Pancreas (tissue), 10 donors: Measurements from ENCODE around the gene SKOR2. TPM values are rescaled to one million over a fixed set of nuclear protein-coding genes. Genes with fewer than 3 reads are reported as not detected.

Experiments used
- ATAC-seq, 4 donors: fragments of 200-7000 bp; cut with Tn5 transposase; one replicate each; pipeline versions ENCODE4 v1.8.0 to v1.9.1; 2020; ENCODE audit warnings: mild to moderate bottlenecking in 4 of 4, moderate library complexity in 4 of 4
- DNase-seq, 6 donors: peaks; one replicate each; pipeline ENCODE4 v3.0.0-alpha.2; 2020
- FAIRE-seq: peaks from 2 replicates; lab custom pipeline; 2012; peaks lifted over from hg19 to GRCh38; lab: Jason Lieb, UNC
- H3K27ac ChIP-seq, 4 donors: fragments of 200-600 bp; sonication (generic); 1 replicate in 3 of 4; 2 replicates in 1 of 4; pipeline versions ENCODE4 v1.5.0 to v1.8.0; 2020
- H3K27me3 ChIP-seq, 4 donors: fragments of 200-600 bp; one replicate each; pipeline ENCODE4 v1.8.0; 2021
- H3K36me3 ChIP-seq, 3 donors: fragments of 200-600 bp; sonication (generic) in 1 of 3; one replicate each; pipeline versions ENCODE4 v1.5.0 to v1.8.0; 2020 to 2021
- H3K4me1 ChIP-seq, 3 donors: fragments of 200-600 bp; one replicate each; pipeline ENCODE4 v1.8.0; 2021
- H3K4me3 ChIP-seq, 4 donors: fragments of 200-600 bp; sonication (generic) in 2 of 4; one replicate each; pipeline versions ENCODE4 v1.5.0 to v1.8.0; 2020 to 2021
- H3K9me3 ChIP-seq, 4 donors: fragments of 200-600 bp; one replicate each; pipeline ENCODE4 v1.8.0; 2021
- WGBS, 2 donors: extraction: QIAGEN DNeasy Blood & Tissue Kit; methylation state at CpG; one replicate each; pipeline ENCODE4 v1.1.7; 2013; 5-methylcytosine and 5-hydroxymethylcytosine counted together
- intact Hi-C, 3 donors: fragments of 100-400 bp; cut with DNase I; formaldehyde crosslinking; loops; one replicate each; pipeline versions ENCODE4 v1.11.1 to v1.14.2; 2022
- polyA plus RNA-seq, 2 donors: library from polyadenylated mRNA; stranded (reverse); fragments of 200-250 nt; gene quantifications; one replicate each; pipeline ENCODE4 v1.2.3, GENCODE V29; 2013
- total RNA-seq, 6 donors: library from RNA; stranded (reverse); fragmentation: NEBNext Ultra II Directional in 4 of 6; extraction: Animal tissue kit (Norgen Biotek cat#: 25700) in 4 of 6; gene quantifications; one replicate each; pipeline versions ENCODE4 v1.2.1 to v1.2.4, GENCODE V29; 2021 to 2023
- TF ChIP-seq, protein P1 (sequence below), 4 donors: fragments of 200-600 bp; sonication (generic) in 3 of 4; IDR thresholded peaks; one replicate each; pipeline versions ENCODE4 v1.5.0 to v1.8.0; 2021; ENCODE audit warnings: antibody characterized with exemption in 4 of 4
- donor health status: healthy with polysubstance abuse.
- donor health status: DM: no; HTN: no; CAD: no; lungs with moderate emphysema.
- donor health status: DM: no; HTN: no; CAD: no.
- donor health status: control.
- donor health status: control.
- donor health status: Bipolar disorder and iron deficiency.
- donor health status: DM: yes; HTN: yes; CAD: no.
- donor health status: DM: no; HTN: no; CAD: no.
- donor health status: DM: no; HTN: no; CAD: no.
- donor health status: DM: yes; HTN: yes; CAD: no.

Gene SKOR2
- total and polyA plus RNA-seq, 8 donors = not detected

DNA sequence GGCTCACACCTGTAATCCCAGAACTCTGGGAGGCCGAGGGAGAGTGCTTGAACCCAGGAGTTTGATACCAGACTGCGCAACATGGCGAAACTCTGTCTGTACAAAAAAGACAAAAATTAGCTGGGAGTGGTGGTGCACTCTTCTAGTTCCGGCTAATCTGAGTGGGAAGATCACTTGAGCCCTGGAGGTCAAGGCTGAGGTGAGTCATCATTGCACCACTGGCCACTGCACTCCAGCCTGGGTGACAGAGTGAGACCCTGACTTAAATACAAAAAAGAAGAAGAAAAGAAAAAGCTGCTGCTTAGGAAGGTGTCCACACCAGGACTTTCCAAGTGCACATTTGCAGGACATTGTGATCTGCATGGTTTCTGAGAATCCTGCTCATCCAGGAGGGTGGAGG lies 16.4 kb downstream of the SKOR2 start:
- TF ChIP-seq, protein P1, sequence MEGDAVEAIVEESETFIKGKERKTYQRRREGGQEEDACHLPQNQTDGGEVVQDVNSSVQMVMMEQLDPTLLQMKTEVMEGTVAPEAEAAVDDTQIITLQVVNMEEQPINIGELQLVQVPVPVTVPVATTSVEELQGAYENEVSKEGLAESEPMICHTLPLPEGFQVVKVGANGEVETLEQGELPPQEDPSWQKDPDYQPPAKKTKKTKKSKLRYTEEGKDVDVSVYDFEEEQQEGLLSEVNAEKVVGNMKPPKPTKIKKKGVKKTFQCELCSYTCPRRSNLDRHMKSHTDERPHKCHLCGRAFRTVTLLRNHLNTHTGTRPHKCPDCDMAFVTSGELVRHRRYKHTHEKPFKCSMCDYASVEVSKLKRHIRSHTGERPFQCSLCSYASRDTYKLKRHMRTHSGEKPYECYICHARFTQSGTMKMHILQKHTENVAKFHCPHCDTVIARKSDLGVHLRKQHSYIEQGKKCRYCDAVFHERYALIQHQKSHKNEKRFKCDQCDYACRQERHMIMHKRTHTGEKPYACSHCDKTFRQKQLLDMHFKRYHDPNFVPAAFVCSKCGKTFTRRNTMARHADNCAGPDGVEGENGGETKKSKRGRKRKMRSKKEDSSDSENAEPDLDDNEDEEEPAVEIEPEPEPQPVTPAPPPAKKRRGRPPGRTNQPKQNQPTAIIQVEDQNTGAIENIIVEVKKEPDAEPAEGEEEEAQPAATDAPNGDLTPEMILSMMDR (IDR thresholded peaks at IDR 0.05) = no peak
- H3K36me3 ChIP-seq = no peaks in the 10 kb centered on the region
- peaks cover 0 to 20% (median 2%) of the 10 kb centered on the region in 4 donors for H3K27me3 ChIP-seq
- no peak overlapping the region for H3K4me3 ChIP-seq
- DNase-seq (no peak), ATAC-seq (no peak), FAIRE-seq (no peak)
- H3K27ac ChIP-seq = no peak overlapping the region
- H3K4me1 ChIP-seq = no peaks in the 10 kb centered on the region
- no peaks in the 10 kb centered on the region for H3K9me3 ChIP-seq
- intact Hi-C loops = no loop called here
- WGBS, 2 donors = 66 to 74% methylated on average over 4 of the region's 4 CpGs

DNA sequence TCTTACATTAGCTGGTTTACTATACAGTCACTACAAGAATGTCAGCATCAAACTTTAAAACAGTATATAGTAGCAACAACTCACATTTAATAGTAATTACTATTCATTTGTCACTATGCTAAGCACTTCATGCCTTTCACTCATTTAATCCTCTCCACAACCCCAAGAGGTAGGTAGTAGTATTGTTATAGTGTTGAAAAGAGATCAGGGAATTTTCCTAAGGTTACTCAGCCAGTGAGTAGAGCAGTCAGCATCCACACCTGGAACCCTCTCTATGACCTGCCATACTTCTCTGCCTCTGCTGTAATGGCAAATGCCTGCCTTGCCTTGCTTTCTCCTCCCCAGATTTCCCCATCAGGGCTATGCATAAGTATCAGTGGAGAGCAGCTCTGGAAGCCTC lies 24.8 kb downstream of the SKOR2 start:
- intact Hi-C loops = loop anchor here in 1 of 3 donors (10.0 kb wide), 1 partner anchor 508 kb away; no protein-coding TSS in a partner anchor
- TF ChIP-seq, protein P1 (IDR thresholded peaks at IDR 0.05) = no peak
- peaks cover 0 to 2% (median 0%) of the 10 kb centered on the region in 4 donors for H3K27me3 ChIP-seq

DNA sequence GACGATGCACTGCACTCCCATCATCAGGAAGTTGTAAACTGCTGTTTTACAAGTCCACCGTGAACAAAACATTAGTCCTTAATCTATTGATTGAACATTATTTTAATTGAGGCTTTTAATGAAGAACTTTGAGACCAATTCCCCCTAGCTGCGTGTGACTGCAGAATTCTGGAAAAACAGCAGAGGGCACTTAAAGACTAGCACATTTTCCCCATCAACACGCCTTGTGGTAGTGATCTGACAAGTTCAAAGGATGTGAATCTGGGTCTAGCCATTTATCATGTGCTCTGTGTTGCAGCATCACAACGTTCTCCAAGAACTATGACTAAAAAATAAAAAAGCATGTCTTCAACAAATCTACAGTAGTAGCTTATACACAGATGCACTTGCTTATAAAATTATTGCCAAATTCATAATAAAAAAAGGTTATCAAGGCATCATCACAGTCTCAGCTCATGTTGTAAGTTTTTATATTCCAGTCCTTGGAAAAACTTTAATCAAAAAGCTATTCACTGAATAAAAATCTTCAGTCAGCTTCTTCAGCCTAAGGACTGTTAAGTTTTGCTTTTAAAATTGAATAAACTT lies 35.8 kb downstream of the SKOR2 start:
- ATAC-seq (peak in 3 of 4 donors; percentile 68 to 81 (median 76)), FAIRE-seq (no peak), DNase-seq (peak in 1 of 6 donors; percentile 23)
- Histone ChIP-seq H3K27ac (no peak overlapping the region), H3K4me1 (no peaks in the 10 kb centered on the region), H3K4me3 (no peak overlapping the region), H3K9me3 (no peaks in the 10 kb centered on the region), H3K27me3 (no peaks in the 10 kb centered on the region), H3K36me3 (no peaks in the 10 kb centered on the region)
- intact Hi-C loops = loop anchor here in 1 of 3 donors (5.0 kb wide), 1 partner anchor 532 kb away; no protein-coding TSS in a partner anchor
- WGBS, 2 donors = 1 to 2% methylated on average over 5 of the region's 5 CpGs
- TF ChIP-seq, protein P1 (IDR thresholded peaks at IDR 0.05) = peak in 3 of 4 donors; percentile 33 to 38 (median 34)

More for the DNA sequence above, 24.8 kb downstream of the SKOR2 start:
- DNase-seq = no peak
- Histone ChIP-seq H3K9me3 (no peaks in the 10 kb centered on the region), H3K4me3 (no peak overlapping the region), H3K27ac (no peak overlapping the region), H3K36me3 (no peaks in the 10 kb centered on the region), H3K4me1 (no peaks in the 10 kb centered on the region)
- FAIRE-seq = no peak
- ATAC-seq = no peak

DNA sequence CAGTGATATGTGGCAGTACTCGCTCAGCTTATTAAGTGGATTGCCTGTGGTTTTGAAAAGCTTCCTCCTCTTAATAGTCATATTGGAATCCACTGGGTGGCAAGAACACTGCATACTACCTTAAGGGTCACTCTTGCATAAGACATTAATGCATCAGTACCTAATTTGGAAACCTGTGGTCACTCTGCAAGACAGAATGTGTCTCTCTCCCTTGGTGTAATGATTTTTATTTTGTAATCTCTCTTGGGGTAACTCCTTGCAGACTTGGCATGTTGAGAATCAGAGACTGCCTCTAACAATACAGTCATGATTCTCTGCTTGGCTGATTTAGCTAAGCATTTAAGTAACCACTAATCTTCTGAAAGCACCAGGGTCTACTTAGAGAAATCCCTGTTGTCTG lies 42.3 kb downstream of the SKOR2 start:
- TF ChIP-seq, protein P1 (IDR thresholded peaks at IDR 0.05) = no peak
- H3K4me3 ChIP-seq = no peak overlapping the region
- WGBS, 2 donors = 53 to 82% methylated on average over 1 of the region's 1 CpG
- no peaks in the 10 kb centered on the region for H3K36me3 ChIP-seq
- intact Hi-C loops = loop anchor here in 1 of 3 donors (10.0 kb wide), 1 partner anchor 104 kb away; no protein-coding TSS in a partner anchor
- no peak for FAIRE-seq
- no peak overlapping the region for H3K27ac ChIP-seq
- DNase-seq = no peak
- no peaks in the 10 kb centered on the region for H3K27me3 ChIP-seq
- no peaks in the 10 kb centered on the region for H3K9me3 ChIP-seq
- ATAC-seq = no peak
- no peaks in the 10 kb centered on the region for H3K4me1 ChIP-seq
